GM21737 (cell line): Measurements from ENCODE around the gene IVD.

Experiments used
- ATAC-seq: cut with Tn5 transposase; IDR thresholded peaks from one replicate; pipeline ENCODE4 v1.9.1; 2021; ENCODE audit warnings: mild to moderate bottlenecking, moderate library complexity; ENCODE audit not compliant: unreplicated experiment

The IVD gene

GRCh38 chr15:40413036-40413435 is 7.4 kb downstream of the IVD start:
- ATAC-seq: no peak

- ATAC-seq: no peak
Observed at GRCh38 chr15:40414816-40415215, 9.2 kb downstream of the IVD start.

GRCh38 chr15:40415226-40415625 is 9.6 kb downstream of the IVD start:
- ATAC-seq: no peak

GRCh38 chr15:40416056-40416455 is 10.5 kb downstream of the IVD start:
- ATAC-seq: no peak

- ATAC-seq: no peak
Observed at GRCh38 chr15:40418126-40418525, 12.5 kb downstream of the IVD start.

- no peak for ATAC-seq
Observed at GRCh38 chr15:40420071-40420713, 14.6 kb downstream of the IVD start.

- no peak for ATAC-seq
Observed at GRCh38 chr15:40420793-40421192, 15.2 kb downstream of the IVD start.

GRCh38 chr15:40421246-40422157 is 15.9 kb downstream of the IVD start:
- ATAC-seq: peak; percentile 69

- no peak for ATAC-seq
Observed at GRCh38 chr15:40424483-40425115, 19.0 kb downstream of the IVD start.

- ATAC-seq: no peak
Observed at GRCh38 chr15:40425681-40426080, 20.1 kb downstream of the IVD start.

GRCh38 chr15:40427188-40427587 is 21.6 kb downstream of the IVD start:
- ATAC-seq: no peak

GRCh38 chr15:40428185-40428584 is 22.6 kb downstream of the IVD start:
- no peak for ATAC-seq

GRCh38 chr15:40429068-40429710 is 23.6 kb downstream of the IVD start:
- ATAC-seq: no peak

GRCh38 chr15:40430271-40430805 is 24.7 kb downstream of the IVD start:
- no peak for ATAC-seq

GRCh38 chr15:40435023-40435709 is 29.6 kb downstream of the IVD start:
- ATAC-seq: no peak

- ATAC-seq: no peak
Observed at GRCh38 chr15:40435710-40436089, 30.1 kb downstream of the IVD start.

GRCh38 chr15:40436116-40436891 is 30.7 kb downstream of the IVD start:
- no peak for ATAC-seq

GRCh38 chr15:40436892-40437751 is 31.5 kb downstream of the IVD start:
- ATAC-seq: no peak
